Mesothelial cell of epicardium (in vitro differentiated cells): ENCODE data around the gene TCTN1. TPM values are rescaled to one million over a fixed set of nuclear protein-coding genes. Genes with fewer than 3 reads are reported as not detected.

Experiments used
- DNase-seq, 2 experiments: peaks; one replicate each; pipeline ENCODE4 v3.0.0; 2021; ENCODE audit warnings: low spot score in 2 of 2; ENCODE audit not compliant: unreplicated experiment in 2 of 2
- H3K27ac Mint-ChIP-seq: 2 replicates; pipeline ENCODE4 v1.8.0; 2021; ENCODE audit warnings: mixed read lengths
- H3K27me3 Mint-ChIP-seq: 2 replicates; pipeline ENCODE4 v1.8.0; 2021; ENCODE audit warnings: low read depth, mixed read lengths
- H3K36me3 Mint-ChIP-seq: 2 replicates; pipeline ENCODE4 v1.8.0; 2021; ENCODE audit warnings: mixed read lengths
- H3K4me1 Mint-ChIP-seq: 2 replicates; pipeline ENCODE4 v1.8.0; 2021; ENCODE audit warnings: mixed read lengths
- H3K4me3 Mint-ChIP-seq: 2 replicates; pipeline ENCODE4 v1.8.0; 2021; ENCODE audit warnings: mild to moderate bottlenecking, moderate library complexity, mixed read lengths
- H3K9me3 Mint-ChIP-seq: 2 replicates; pipeline ENCODE4 v1.8.0; 2021; ENCODE audit warnings: mixed read lengths
- CTCF ChIP-seq: fragments of 200-600 bp; sonication (generic); IDR thresholded peaks from one replicate; pipeline ENCODE4 v1.5.0; 2021; ENCODE audit warnings: antibody characterized with exemption; ENCODE audit not compliant: unreplicated experiment
- total RNA-seq: library from RNA; stranded (reverse); gene quantifications from 3 replicates; pipeline ENCODE4 v1.2.1, GENCODE V29; 2021

The TCTN1 gene
- total RNA-seq, 1 donor from 2014 or later = 63.4 TPM

GRCh38 chr12:110613071-110613770, 708 bp upstream of the TCTN1 start:
- H3K4me1 Mint-ChIP-seq = peaks cover 4% of the 10 kb centered on the region
- peak overlapping the region; percentile 77 for H3K4me3 Mint-ChIP-seq
- peaks cover 6% of the 10 kb centered on the region for H3K36me3 Mint-ChIP-seq
- H3K9me3 Mint-ChIP-seq = no peaks in the 10 kb centered on the region
- no peak for TF ChIP-seq CTCF
- no peaks in the 10 kb centered on the region for H3K27me3 Mint-ChIP-seq
- no peak for DNase-seq
- H3K27ac Mint-ChIP-seq = no peak overlapping the region

- no peak overlapping the region for H3K27ac Mint-ChIP-seq
These were observed 1.2 kb downstream of the TCTN1 start for GRCh38 chr12:110615171-110615570.

GRCh38 chr12:110616471-110617115, 2.7 kb downstream of the TCTN1 start:
- Mint-ChIP-seq H3K4me3 (no peak overlapping the region), H3K4me1 (peaks cover 4% of the 10 kb centered on the region), H3K36me3 (peaks cover 6% of the 10 kb centered on the region), H3K27ac (no peak overlapping the region), H3K9me3 (no peaks in the 10 kb centered on the region), H3K27me3 (no peaks in the 10 kb centered on the region)
- no peak for TF ChIP-seq CTCF
- DNase-seq = no peak

More at GRCh38 chr12:110615171-110615570, 1.2 kb downstream of the TCTN1 start:
- TF ChIP-seq CTCF = no peak
- Mint-ChIP-seq H3K27me3 (no peaks in the 10 kb centered on the region), H3K4me3 (peak overlapping the region; percentile 42), H3K9me3 (no peaks in the 10 kb centered on the region), H3K36me3 (peaks cover 6% of the 10 kb centered on the region), H3K4me1 (peaks cover 4% of the 10 kb centered on the region)
- DNase-seq = no peak

- Mint-ChIP-seq H3K27me3 (no peaks in the 10 kb centered on the region), H3K27ac (no peak overlapping the region), H3K36me3 (peaks cover 6% of the 10 kb centered on the region), H3K4me1 (peaks cover 1% of the 10 kb centered on the region), H3K9me3 (no peaks in the 10 kb centered on the region), H3K4me3 (no peak overlapping the region)
- no peak for TF ChIP-seq CTCF
- no peak for DNase-seq
These were observed 5.6 kb downstream of the TCTN1 start for GRCh38 chr12:110619534-110619953.

- no peak for TF ChIP-seq CTCF
- Mint-ChIP-seq H3K36me3 (no peaks in the 10 kb centered on the region), H3K27ac (no peak overlapping the region), H3K4me1 (no peaks in the 10 kb centered on the region), H3K27me3 (no peaks in the 10 kb centered on the region), H3K4me3 (no peak overlapping the region), H3K9me3 (no peaks in the 10 kb centered on the region)
- no peak for DNase-seq
These were observed 8.7 kb downstream of the TCTN1 start for GRCh38 chr12:110622582-110622981.
